Suprapubic skin (tissue), 4 donors: ENCODE results near the gene MEIKIN. TPM values are rescaled to one million over a fixed set of nuclear protein-coding genes. Genes with fewer than 3 reads are reported as not detected.

Source experiments
- DNase-seq, 2 donors: peaks; one replicate each; pipeline ENCODE4 v3.0.0-alpha.2; 2019; ENCODE audit warnings: low spot score in 2 of 2
- H3K27ac ChIP-seq: fragments of 200-600 bp; sonication (generic); one replicate; pipeline ENCODE4 v1.5.1; 2019
- H3K27me3 ChIP-seq: fragments of 200-600 bp; sonication (generic); one replicate; pipeline ENCODE4 v1.5.1; 2019
- H3K36me3 ChIP-seq: fragments of 200-600 bp; sonication (generic); one replicate; pipeline ENCODE4 v1.5.1; 2019
- H3K4me1 ChIP-seq: fragments of 200-600 bp; sonication (generic); one replicate; pipeline ENCODE4 v1.5.1; 2019
- H3K4me3 ChIP-seq: fragments of 200-600 bp; sonication (generic); one replicate; pipeline ENCODE4 v1.5.1; 2019; ENCODE audit warnings: mild to moderate bottlenecking
- H3K9me3 ChIP-seq: fragments of 200-600 bp; sonication (generic); one replicate; pipeline ENCODE4 v1.5.1; 2019
- EP300 ChIP-seq: sonication (generic); formaldehyde crosslinking; IDR thresholded peaks from one replicate; pipeline ENCODE4 v1.6.1; 2017; ENCODE audit warnings: antibody characterized with exemption
- POLR2A ChIP-seq, 2 donors: fragments of 450-650 bp; IDR thresholded peaks; one replicate each; pipeline ENCODE4 v1.6.1; 2017; ENCODE audit warnings: antibody characterized with exemption in 2 of 2, mild to moderate bottlenecking in 2 of 2, moderate library complexity in 2 of 2
- POLR2AphosphoS5 ChIP-seq, 3 donors: sonication (generic); formaldehyde crosslinking; IDR thresholded peaks; one replicate each; pipeline ENCODE4 v1.6.1; 2017; ENCODE audit warnings: antibody characterized with exemption in 3 of 3
- WGBS: methylation state at CpG from one replicate; pipeline ENCODE4 v1.1.5; 2018; 5-methylcytosine and 5-hydroxymethylcytosine counted together
- total RNA-seq, 4 donors: library from RNA; depleted of rRNA; stranded (reverse); fragments of >200 nt; gene quantifications; one replicate each; pipeline ENCODE4 v1.1.0, GENCODE V29; 2016
- TF ChIP-seq, protein P1 (sequence below), 2 donors: fragments of 200-600 bp in 1 of 2; fragments of 450-650 bp in 1 of 2; sonication (generic) in 1 of 2; IDR thresholded peaks; one replicate each; pipeline ENCODE4 v1.5.1; 2016 to 2019; ENCODE audit warnings: antibody characterized with exemption in 2 of 2, mild to moderate bottlenecking in 1 of 2, moderate library complexity in 1 of 2

The MEIKIN gene
- total RNA-seq, 4 donors from 2014 or later: not detected

DNA sequence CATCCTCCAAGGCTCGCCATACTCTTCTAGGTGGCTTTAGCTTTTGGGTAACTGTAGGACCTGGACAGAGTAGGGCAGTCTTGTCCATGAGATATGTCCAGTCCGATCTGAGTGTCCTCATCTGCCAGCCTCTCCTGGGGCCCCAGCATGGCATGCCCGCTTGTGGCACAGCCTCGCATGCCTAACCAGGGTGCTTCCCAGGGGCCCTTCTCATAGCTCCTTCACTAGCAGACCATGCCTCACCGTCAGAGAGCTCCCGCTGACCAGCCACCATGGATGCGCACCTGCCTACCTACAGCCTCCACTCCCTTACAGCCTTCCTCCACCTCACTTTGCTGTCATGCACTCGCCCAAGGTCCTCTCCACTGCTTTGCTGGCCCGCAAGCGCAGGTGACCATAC lies 88.1 kb downstream of the MEIKIN start:
- H3K27me3 ChIP-seq: no peaks in the 10 kb centered on the region

DNA sequence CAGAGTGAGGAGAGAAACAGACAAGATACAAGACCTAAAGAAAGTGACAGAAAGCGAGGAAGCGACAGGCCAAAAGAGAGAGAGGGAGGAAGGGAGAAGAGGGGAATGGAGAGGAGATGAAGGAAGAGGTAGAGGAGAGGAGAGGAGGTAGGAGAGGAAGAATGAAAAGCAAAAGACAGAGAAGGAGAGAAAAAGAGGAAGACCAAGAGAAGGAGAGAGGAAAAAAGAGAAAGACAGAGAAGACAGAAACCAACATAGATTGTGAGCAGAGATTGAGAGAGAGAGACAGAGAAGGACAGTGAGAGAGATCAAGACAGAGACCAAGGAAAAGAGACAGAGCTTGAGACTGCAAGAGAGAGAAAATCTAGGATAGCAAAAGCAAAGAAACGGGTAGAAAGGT lies 90.0 kb downstream of the MEIKIN start:
- TF ChIP-seq POLR2A (IDR thresholded peaks at IDR 0.05): no peak
- TF ChIP-seq, protein P1, sequence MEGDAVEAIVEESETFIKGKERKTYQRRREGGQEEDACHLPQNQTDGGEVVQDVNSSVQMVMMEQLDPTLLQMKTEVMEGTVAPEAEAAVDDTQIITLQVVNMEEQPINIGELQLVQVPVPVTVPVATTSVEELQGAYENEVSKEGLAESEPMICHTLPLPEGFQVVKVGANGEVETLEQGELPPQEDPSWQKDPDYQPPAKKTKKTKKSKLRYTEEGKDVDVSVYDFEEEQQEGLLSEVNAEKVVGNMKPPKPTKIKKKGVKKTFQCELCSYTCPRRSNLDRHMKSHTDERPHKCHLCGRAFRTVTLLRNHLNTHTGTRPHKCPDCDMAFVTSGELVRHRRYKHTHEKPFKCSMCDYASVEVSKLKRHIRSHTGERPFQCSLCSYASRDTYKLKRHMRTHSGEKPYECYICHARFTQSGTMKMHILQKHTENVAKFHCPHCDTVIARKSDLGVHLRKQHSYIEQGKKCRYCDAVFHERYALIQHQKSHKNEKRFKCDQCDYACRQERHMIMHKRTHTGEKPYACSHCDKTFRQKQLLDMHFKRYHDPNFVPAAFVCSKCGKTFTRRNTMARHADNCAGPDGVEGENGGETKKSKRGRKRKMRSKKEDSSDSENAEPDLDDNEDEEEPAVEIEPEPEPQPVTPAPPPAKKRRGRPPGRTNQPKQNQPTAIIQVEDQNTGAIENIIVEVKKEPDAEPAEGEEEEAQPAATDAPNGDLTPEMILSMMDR (IDR thresholded peaks at IDR 0.05): no peak
- no peak for TF ChIP-seq POLR2AphosphoS5 (IDR thresholded peaks at IDR 0.05)
- TF ChIP-seq EP300: no peak
- H3K4me3 ChIP-seq: no peak overlapping the region
- DNase-seq: no peak
- 86% methylated on average over 3 of the region's 3 CpGs for WGBS
- no peak overlapping the region for H3K27ac ChIP-seq
- H3K9me3 ChIP-seq: peaks cover 4% of the 10 kb centered on the region
- H3K27me3 ChIP-seq: no peaks in the 10 kb centered on the region
- H3K4me1 ChIP-seq: no peaks in the 10 kb centered on the region
- H3K36me3 ChIP-seq: no peaks in the 10 kb centered on the region

More for the DNA sequence above, 88.1 kb downstream of the MEIKIN start:
- peak in 1 of 2 donors; percentile 52 for DNase-seq
- TF ChIP-seq POLR2AphosphoS5 (IDR thresholded peaks at IDR 0.05) (no peak), POLR2A (IDR thresholded peaks at IDR 0.05) (no peak), EP300 (no peak)
- TF ChIP-seq, protein P1 (IDR thresholded peaks at IDR 0.05): no peak
- WGBS: 94% methylated on average over 10 of the region's 10 CpGs
- Histone ChIP-seq H3K4me3 (no peak overlapping the region), H3K9me3 (no peaks in the 10 kb centered on the region), H3K36me3 (no peaks in the 10 kb centered on the region), H3K4me1 (no peaks in the 10 kb centered on the region), H3K27ac (no peak overlapping the region)

DNA sequence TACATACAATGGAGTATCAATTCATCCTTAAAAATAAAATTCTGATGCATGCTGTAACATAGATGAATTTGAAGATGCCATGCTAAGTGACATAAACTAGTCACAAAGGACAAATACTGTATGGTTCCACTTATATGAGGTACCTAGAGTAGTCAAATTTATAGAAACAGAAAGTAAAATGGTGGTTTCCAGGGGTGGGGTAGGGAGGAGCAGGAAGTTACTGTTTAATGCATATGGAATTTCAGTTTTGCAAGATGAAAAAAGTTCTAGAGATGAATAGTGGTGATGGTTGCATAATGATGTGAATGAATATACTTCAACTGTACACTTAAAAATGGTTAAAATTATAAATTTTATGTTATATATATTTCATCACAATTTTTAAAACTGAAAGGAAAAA lies 91.3 kb downstream of the MEIKIN start:
- Histone ChIP-seq H3K27me3 (no peaks in the 10 kb centered on the region), H3K4me3 (no peak overlapping the region), H3K36me3 (no peaks in the 10 kb centered on the region), H3K4me1 (no peaks in the 10 kb centered on the region), H3K27ac (no peak overlapping the region), H3K9me3 (peaks cover 4% of the 10 kb centered on the region)
- TF ChIP-seq POLR2A (IDR thresholded peaks at IDR 0.05): no peak
- no peak for TF ChIP-seq EP300
- TF ChIP-seq, protein P1 (IDR thresholded peaks at IDR 0.05): no peak
- no peak for TF ChIP-seq POLR2AphosphoS5 (IDR thresholded peaks at IDR 0.05)
- DNase-seq: no peak

DNA sequence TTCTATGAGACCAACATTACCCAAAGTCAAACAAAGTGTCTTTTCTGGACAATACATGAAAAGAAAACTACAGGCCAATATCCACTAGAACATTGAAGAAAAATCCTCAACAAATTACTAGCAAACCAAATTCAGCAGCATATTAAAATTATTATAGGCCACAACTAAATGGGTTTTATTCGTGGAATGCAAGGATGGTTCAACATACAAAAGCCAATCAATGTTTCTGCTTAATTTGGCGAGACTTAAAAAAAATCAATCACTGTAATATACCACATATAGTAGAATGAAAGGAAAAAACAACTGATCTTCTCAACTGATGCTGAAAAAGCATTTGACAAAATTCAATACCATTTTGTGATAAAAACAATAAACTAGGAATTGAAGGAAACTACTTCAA lies 96.8 kb downstream of the MEIKIN start:
- H3K9me3 ChIP-seq: peaks cover 19% of the 10 kb centered on the region
- TF ChIP-seq, protein P1 (IDR thresholded peaks at IDR 0.05): no peak
- TF ChIP-seq POLR2AphosphoS5 (IDR thresholded peaks at IDR 0.05) (no peak), POLR2A (IDR thresholded peaks at IDR 0.05) (no peak), EP300 (no peak)
- no peak for DNase-seq
- no peaks in the 10 kb centered on the region for H3K4me1 ChIP-seq
- H3K4me3 ChIP-seq: no peak overlapping the region
- 71% methylated on average over 2 of the region's 2 CpGs for WGBS
- H3K27ac ChIP-seq: no peak overlapping the region
- no peaks in the 10 kb centered on the region for H3K36me3 ChIP-seq
- no peaks in the 10 kb centered on the region for H3K27me3 ChIP-seq

DNA sequence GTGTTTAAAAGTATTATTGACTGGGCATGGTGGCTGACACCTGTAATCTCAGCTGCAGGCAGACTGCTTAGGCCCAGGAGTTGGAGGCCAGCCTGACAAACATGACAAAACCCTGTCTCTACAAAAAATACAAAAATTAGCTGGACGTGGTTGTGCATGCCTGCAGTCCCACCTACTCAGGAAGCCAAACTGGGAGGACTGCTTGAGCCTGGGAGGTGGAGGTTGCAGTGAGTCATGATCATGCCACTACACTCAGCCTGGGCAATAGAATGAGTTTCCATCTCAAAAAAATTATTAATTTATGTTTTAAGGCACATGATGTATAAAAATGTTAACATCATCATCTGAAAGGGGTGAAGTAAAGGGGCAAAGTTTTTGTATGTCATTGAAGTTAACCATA lies 98.9 kb downstream of the MEIKIN start:
- no peak overlapping the region for H3K27ac ChIP-seq
- no peaks in the 10 kb centered on the region for H3K36me3 ChIP-seq
- H3K27me3 ChIP-seq: no peaks in the 10 kb centered on the region
- no peak overlapping the region for H3K4me3 ChIP-seq
- no peak for TF ChIP-seq POLR2A (IDR thresholded peaks at IDR 0.05)
- no peak for TF ChIP-seq POLR2AphosphoS5 (IDR thresholded peaks at IDR 0.05)
- TF ChIP-seq, protein P1 (IDR thresholded peaks at IDR 0.05): no peak
- no peak for TF ChIP-seq EP300
- no peak for DNase-seq
- peaks cover 19% of the 10 kb centered on the region for H3K9me3 ChIP-seq
- WGBS: 71% methylated on average over 1 of the region's 1 CpG
- no peaks in the 10 kb centered on the region for H3K4me1 ChIP-seq
